SW 1271 (cell line): ENCODE measurements around the gene TYW1B.
"Not testable (repeated sequence)": the region's sequence is repeated elsewhere in the genome, so short reads cannot be mapped to it uniquely, and the experiment has no call there.

ENCODE experiments used
- DNase-seq, 2 experiments: peaks; one replicate each; lab custom pipeline; 2025; lab: John Stamatoyannopoulos, UW

Gene TYW1B, protein sequence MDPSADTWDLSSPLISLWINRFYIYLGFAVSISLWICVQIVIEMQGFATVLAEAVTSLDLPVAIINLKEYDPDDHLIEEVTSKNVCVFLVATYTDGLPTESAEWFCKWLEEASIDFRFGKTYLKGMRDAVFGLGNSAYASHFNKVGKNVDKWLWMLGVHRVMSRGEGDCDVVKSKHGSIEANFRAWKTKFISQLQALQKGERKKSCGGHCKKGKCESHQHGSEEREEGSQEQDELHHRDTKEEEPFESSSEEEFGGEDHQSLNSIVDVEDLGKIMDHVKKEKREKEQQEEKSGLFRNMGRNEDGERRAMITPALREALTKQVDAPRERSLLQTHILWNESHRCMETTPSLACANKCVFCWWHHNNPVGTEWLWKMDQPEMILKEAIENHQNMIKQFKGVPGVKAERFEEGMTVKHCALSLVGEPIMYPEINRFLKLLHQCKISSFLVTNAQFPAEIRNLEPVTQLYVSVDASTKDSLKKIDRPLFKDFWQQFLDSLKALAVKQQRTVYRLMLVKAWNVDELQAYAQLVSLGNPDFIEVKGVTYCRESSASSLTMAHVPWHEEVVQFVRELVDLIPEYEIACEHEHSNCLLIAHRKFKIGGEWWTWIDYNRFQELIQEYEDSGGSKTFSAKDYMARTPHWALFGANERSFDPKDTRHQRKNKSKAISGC

DNA sequence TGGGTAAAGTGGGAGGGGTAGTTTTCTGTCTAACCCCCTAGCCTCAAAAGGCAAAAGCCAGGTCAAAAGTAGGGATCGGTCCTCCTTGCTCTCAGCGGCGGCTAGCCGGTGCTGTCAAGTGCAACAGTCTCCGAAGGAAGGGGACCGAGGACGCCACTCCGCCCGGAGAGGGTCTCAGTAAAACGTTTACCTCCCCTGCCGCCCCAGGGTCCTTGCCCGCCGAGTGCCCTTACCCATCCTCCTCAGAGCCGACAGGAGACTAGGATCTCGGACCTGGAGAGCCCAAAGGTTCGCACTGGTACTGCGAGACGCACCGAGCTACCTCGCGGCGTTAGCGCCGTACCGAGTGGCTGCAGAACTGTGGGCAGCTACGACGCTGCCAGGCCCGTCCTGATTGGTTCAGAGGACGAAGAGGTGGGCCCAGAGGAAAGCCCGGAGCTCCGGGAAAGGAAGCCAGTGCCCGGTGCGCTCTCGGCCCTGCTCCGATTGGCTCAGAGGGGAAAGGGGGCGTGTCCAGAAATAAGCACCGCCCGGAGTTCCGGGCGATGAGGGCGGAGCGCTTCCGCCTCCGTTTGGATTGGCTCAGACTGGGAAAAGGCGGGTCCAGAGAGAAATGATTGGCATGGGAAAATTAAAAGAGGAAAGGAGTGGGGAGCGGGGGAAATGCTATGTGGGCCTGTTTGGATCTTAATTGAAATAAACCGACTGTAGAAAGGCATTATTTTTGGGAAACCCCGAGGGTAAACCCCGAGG is at the start of gene TYW1B:
TSS of gene TYW1B (minus strand) at position 362 of the 753 bp plus-strand sequence. CDS start at position 237, 125 bp downstream.
- peak; percentile 91 to 95 for DNase-seq

DNA sequence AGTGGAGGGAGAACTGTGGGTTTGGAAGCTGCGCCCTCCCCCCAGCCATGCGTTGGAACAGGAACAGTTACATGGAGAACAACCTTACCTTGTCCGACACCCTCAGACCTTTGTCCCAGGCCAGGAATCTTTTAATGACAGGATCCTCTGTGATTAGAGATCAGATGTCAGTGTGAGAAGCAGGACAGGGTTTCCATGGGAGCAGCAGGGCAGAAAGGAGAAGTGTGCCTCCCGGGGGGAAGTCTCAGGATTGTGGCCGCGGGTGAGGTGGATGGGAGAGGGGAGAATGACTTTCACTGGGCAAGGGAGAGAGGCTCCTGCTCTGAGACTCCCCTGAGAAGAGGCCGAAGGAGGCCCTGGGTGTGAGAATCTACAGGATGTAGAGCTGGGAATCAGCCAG is 39.6 kb upstream of the TYW1B start:
- DNase-seq = not testable (repeated sequence)

DNA sequence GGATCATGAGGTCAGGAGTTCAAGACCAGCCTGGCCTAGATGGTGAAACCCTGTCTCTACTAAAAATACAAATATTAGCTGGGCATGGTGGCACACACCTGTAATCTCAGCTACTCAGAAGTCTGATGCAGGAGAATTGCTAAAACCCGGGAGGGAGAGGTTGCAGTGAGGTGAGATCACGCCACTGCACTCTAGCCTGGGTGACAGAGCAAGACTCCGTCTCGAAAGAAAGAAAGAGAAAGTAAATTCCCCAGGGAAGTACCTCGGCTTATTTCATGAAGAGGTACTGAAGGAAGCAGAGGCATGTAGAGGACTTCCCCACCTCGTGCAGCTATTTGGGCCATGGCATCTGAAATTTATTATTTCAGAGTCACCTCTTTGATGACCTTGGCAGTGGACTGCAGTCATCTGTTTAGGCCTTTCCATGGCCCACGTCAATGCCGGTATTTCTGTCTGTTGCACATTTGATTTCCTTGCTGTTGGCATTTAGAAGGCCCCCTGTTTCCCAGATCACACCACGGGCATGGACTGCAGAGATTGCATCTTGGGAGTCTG is 30.9 kb upstream of the TYW1B start:
- DNase-seq = not testable (repeated sequence)

DNA sequence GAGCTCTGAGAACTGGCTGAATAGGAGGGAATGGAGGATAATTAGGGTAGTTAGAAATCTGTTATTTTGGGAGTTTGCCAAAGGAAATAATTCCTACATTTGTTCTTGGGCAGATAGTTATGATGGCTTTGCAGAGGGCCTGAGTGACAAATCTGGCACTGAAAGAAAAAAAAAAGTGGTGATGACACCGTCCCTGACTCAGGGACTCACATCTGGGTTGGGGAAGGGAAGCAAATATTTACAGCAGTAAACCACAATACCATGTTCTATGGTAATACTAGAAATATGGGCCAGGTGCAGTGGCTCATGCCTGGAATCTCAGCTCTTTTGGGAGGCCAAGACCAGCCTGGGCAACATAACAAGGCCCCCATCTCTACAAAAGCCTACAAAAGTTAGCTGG is 29.9 kb upstream of the TYW1B start:
- not testable (repeated sequence) for DNase-seq

DNA sequence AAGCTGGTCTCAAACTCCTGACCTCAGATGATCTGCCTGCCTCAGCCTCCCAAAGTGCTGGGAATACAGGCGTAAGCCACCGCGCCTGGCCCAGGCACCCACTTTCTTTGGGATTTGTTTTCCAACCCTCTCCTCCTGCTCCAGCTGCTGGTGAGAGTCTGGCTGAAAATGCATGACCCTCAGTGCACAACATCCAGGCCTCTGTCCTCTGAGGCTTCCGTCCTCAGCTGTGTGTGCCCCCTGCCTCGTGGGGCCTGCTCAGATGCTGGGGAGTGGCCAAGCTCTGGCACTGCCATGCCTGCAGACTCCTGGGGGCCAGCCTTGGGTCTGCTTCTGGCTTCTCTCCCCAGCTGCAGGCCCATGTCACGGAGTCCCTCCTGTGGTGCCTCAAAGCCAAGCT is 27.3 kb upstream of the TYW1B start:
- not testable (repeated sequence) for DNase-seq

DNA sequence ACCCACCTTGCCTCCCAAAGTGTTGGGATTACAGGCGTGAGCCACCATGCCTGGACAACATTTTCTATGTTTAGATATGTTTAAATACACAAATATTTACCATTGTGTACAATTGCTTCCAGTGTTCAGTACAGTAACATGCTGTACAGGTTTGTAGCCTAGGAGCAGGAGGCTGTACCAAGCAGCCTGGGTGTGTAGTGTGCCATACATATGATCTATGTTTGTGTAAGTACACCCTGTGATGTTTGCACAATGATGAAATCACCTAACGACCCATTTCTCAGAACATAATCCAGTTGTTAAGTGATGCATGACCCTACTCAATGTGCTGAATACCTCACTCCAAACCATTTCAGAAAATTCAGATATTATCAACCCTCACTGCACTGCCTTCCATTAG is 24.9 kb upstream of the TYW1B start:
- DNase-seq = not testable (repeated sequence)

DNA sequence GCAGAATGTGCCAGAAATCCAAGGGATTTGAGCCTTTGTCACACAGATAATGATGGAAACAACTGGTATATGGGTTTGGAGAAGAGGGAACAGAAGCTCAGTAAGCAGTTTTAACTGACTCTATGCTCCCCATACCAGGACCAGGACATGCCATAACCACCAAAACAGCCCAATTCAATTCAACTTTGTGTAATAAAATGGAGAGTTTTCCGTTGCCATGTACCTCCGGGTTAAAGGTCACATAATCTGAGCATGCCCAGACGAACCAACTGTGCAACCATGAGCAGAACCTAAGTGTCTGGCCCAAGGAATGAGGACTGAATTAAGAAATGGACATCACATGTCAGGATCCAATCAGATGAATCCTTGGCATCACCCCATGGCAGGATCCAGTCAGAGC is 22.7 kb upstream of the TYW1B start:
- not testable (repeated sequence) for DNase-seq

DNA sequence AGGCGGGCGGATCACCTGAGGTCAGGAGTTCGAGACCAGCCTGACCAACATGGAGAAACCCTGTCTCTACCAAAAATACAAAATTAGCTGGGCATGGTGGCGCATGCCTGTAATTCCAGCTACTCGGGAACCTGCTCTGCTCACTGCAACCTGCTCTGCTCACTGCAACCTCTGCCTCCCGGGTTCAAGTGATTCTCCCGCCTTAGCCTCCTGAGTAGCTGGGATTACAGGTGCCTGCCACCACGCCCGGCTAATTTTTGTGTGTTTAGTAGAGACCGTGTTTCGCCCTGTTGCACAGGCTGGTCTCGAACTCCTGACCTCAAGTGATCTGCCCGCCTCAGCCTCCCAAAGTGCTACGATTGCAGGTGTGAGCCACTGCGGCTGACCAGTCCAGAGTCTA is 16.1 kb upstream of the TYW1B start:
- DNase-seq = not testable (repeated sequence)

DNA sequence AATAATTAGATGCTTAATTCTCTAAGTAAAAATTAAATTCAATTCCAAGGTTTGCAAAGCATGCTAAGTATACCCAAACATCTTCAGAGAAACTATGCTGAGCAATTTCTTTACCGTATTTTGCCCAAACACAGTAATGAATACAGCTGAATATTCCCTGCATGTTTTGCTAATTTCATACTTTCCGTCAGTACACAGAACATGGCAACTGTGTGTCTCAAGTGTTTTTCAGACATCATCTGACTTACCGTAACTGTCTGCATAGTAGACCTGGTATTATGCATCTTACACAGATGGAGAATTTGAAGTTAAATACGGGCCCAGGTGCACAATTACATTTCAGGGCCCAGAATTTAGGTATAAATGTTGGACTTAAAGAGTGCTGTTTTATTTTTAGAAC is 15.2 kb upstream of the TYW1B start:
- not testable (repeated sequence) for DNase-seq

DNA sequence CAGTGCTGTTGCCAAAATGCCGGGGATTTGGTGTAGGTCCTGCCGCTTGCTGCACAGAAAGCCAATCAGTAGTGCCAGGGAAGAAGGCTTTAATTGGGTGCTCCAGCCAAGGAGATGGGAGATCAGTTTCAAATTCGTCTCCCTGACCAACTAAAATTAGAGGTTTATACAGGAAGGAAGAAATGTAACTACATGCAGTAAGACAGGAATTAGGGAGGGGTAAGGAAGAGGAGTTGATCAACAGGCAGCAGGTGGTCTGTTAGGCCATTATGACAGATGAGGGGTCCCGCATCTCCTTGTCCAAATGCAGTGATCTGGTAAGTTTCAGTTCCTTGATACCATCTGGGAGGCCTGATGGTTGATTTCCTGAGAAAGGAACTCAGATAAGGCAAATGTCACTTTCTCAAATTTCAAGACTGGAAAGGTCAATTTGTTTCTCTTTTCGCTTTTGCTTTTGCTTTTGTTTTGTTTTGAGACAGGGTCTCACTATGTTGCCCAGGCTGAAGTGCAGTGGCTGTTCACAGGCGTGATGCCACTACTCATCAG is 13.0 kb upstream of the TYW1B start:
- DNase-seq = not testable (repeated sequence)

DNA sequence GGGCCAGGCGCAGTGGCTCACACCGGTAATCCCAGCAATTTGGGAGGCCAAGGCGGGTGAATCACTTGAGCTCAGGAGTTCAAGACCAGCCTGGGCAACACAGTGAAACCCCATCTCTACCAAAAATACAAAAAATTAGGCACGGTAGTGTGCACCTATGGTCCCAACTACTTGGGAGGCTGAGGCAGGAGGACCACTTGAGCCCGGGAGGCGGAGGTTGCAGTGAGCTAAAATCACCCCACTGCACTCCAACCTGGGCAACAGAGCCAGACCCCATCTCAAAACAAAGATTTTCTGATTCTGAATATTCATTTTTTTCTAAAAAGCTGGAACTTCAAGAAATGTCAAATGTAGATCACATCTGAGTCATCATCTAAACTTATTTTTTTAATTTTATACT is 10.3 kb upstream of the TYW1B start:
- DNase-seq = not testable (repeated sequence)

DNA sequence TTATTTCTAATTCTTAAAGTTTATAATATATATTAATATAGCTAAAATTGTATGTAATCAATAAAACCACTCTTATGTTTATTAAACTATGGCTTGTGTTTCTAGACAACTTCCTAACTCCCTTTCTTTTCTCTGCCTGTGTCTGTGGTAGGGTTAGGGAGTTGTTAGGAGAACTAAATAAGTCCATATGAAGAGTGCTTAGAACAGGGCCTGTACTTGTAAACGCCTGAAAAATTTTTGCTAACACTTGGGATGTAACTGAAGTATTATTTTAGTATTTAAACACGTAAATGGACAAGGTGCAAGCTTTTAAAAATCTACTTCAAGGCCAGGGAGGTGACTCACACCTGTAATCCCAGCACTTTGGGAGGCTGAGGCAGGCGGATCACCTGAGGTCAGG is 9.3 kb upstream of the TYW1B start:
- DNase-seq = not testable (repeated sequence)

DNA sequence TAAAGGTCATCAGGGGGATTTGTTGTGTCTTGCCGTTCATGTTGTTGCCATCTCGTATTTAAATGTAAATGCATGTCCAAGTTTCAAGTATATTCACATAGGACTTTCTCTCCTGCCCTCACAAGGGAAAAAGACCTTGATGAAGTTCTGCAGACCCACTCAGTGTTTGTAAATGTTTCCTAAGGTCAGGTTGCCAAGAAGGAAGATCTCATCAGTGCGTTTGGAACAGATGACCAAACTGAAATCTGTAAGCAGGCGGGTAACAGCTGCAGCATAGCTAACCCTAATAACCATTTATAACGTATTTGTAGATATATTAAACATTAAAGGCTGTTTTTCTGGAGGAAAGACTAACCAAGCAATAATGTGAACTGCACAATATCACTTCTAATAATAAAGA is 2.6 kb upstream of the TYW1B start:
- not testable (repeated sequence) for DNase-seq

DNA sequence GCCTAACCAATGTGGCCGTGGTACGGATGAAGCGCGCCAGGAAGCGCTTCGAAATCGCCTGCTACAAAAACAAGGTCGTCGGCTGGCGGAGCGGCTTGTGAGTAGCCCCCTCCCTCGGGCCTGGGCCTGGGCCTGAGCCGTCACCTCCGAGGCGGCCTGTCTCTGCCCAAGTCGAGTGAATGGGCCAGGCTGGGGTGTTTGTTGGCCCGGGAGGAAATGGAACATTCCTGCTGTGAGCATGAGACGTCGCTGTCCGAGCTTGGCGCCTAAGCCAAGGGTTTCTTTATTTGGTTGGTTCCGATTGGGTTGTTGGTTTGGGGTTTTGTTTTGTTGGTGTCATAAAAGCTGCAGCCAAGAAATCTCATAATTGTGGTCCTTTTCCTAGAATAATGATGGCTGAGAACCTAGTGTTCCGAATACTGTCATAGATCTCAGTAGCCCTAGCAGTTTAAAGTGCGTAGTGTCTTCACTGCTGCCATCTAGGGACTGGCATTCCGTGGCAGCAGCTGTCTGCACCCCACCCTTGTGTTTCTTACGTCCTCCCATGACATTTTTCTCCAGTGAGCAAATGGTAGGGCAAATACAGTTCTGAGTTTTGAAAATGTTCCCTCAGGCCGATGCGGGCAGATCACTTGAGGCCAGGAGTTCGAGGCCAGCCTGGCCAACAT is 1.8 kb upstream of the TYW1B start:
- DNase-seq = peak; percentile 54 to 83

DNA sequence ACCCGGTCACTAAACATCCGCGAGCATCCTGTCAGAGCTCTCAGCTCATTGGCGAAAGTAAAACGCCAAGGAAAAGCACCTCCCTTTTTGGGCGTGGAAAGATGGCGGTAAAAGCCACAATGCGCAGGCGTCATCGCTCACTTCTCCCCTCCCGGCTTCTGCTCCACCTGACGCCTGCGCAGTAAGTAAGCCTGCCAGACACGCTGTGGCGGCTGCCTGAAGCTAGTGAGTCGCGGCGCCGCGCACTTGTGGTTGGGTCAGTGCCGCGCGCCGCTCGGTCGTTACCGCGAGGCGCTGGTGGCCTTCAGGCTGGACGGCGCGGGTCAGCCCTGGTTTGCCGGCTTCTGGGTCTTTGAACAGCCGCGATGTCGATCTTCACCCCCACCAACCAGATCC is 1.3 kb upstream of the TYW1B start:
- peak; percentile 91 to 96 for DNase-seq

DNA sequence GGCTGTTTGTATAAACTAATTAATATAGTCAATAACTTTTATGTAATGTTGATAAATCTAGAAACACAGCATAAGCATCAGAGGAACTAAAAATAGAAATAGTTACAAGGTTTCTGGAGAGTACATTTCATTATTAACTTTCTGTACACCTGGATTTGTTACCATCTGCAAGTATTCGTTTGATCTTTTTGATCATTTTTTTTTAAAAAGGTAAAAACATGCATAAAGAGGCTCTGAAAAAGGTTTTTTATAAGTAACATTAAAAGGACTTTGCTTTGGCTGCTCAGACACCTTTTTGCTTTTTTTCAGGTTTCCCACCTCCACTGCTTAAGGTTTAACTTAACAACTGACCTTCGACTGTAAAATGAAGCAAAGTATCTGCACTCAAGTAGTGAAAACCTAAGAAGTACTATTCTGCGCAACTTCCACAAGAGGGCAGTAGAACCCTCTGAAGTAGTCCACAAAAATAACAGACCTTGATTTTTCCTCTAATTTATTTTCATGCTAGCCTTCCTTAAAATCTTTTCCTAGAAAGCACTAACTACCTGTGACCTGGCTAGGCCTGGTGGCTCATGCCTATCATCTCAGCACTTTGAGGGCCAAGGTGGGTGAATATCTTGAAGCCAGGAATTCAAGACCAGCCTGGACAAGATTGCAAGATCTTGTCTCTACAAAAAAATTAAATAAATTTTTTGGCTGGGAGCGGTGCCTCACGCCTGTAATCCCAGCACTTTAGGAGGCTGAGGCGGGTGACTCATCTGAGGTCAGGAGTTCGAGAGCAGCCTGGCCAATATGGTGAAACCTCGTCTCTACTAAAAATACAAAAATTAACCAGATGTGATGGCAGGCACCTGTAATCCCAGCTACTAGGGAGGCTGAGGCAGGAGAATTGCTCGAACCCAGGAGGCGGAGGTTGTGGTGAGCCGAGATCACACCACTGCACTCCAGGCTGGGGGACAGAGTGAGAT is 4.0 kb downstream of the TYW1B start:
- DNase-seq = not testable (repeated sequence)

DNA sequence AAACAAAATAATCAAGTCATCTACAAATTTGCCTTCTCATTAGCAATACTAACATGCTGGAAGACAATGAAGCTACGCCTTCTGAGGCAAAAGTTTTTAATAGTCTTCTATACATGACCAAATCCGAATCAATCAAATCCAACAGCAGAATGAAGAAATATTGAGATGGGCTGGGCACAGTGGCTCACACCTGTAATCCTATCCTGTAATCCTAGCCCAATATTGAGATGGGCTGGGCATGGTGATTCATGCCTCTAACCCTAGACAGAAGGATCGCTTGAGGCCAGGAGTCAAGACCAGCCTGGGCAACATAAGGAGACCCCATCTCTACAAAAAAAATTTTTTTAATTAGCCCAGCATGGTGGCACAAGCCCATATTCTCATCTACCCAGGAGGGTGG is 5.5 kb downstream of the TYW1B start:
- not testable (repeated sequence) for DNase-seq

DNA sequence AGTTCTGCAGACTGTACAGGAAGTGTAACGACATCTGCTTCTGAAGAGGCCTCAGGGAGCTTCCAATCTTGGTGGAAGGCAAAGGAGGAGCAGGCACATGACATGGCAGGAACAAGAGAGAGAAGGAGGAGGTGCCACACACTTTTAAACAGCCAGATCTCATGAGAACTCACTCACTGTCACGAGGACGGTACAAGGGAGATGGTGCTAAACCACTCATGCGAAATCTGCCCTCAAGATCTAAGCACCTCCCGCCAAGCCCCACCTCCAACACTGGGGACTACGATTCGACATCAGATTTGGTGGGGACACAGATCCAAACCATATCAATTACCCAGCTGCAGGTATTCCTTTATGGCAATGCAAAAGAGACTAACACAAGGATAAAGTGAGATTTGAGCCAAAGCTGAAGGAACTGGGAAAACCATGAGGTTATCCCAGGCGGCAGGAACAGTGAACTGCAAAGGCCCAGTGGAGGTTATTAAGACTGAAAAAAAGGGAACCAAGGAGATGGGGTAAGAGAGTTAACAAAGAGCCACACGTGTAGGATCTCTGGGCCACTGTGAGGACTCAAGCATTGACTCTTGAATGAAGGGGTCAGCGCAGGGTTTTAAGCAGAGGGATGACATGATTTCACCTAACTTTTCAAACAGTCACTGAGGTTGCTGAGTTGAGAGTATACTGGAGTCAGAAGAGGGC is 9.2 kb downstream of the TYW1B start:
- DNase-seq = not testable (repeated sequence)

DNA sequence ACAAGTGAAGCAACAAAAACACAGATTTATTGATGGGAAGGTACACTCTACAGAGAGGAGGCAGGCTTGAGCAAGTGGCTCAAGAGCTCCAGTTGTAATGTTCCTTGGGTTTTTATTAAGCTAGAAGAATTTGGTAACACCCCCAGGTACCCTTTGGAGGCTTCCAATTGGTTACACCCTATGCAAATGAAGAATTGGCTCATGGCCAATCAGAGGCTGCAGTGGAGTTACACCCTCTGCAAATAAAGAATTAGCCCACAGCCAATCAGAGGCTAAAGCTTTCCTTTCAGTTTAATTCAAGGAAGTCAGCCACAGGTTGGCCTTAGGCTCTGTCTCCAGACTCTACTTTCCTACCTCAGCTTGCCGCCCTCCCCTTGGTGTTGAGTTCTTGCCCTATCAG is 10.3 kb downstream of the TYW1B start:
- not testable (repeated sequence) for DNase-seq
